DND-41 (cell line): ENCODE data around the gene TBXT.

Source experiments
- ATAC-seq: fragments of 200-7000 bp; cut with Tn5 transposase; 3 replicates; pipeline ENCODE4 v1.9.1; 2021; ENCODE audit warnings: low read depth; ENCODE audit not compliant: insufficient read depth
- DNase-seq: peaks from one replicate; pipeline ENCODE4 v3.0.0-alpha.2; 2020
- H2AFZ ChIP-seq: 2 replicates; pipeline ENCODE4 v1.6.0; 2012; ENCODE audit warnings: low read depth, low read length
- H3K27ac ChIP-seq: 2 replicates; pipeline ENCODE4 v1.5.1; 2012; ENCODE audit warnings: low read length, inconsistent platforms
- H3K27me3 ChIP-seq: fragments of 200-600 bp; sonication (generic); 2 replicates; pipeline ENCODE4 v1.6.0; 2012; ENCODE audit warnings: low read length, mild to moderate bottlenecking, inconsistent platforms; ENCODE audit not compliant: insufficient read depth, poor library complexity
- H3K36me3 ChIP-seq: 2 replicates; pipeline ENCODE4 v1.5.1; 2012; ENCODE audit warnings: low read length, inconsistent platforms; ENCODE audit not compliant: insufficient read depth
- H3K4me1 ChIP-seq: 2 replicates; pipeline ENCODE4 v1.5.1; 2012; ENCODE audit warnings: mild to moderate bottlenecking, low read length; ENCODE audit not compliant: insufficient read depth
- H3K4me2 ChIP-seq: 2 replicates; pipeline ENCODE4 v1.6.0; 2012; ENCODE audit warnings: mild to moderate bottlenecking, moderate library complexity, low read length, inconsistent platforms; ENCODE audit not compliant: insufficient read depth
- H3K4me3 ChIP-seq, 2 experiments: fragments of 200-600 bp in 1 of 2; shearing (Covaris generic) in 1 of 2; 2 replicates each; pipeline ENCODE4 v1.5.1; 2012 to 2016; ENCODE audit warnings: inconsistent platforms in 2 of 2, low read length in 2 of 2, mild to moderate bottlenecking in 2 of 2, low read depth in 1 of 2, moderate library complexity in 1 of 2
- H3K79me2 ChIP-seq: 2 replicates; pipeline ENCODE4 v1.6.0; 2012; ENCODE audit warnings: low read length, inconsistent platforms; ENCODE audit not compliant: insufficient read depth
- H3K9ac ChIP-seq: 2 replicates; pipeline ENCODE4 v1.6.0; 2012; ENCODE audit warnings: low read depth, mild to moderate bottlenecking, inconsistent platforms, low read length, moderate library complexity
- H3K9me3 ChIP-seq: 2 replicates; pipeline ENCODE4 v1.5.1; 2012; ENCODE audit warnings: low read length, moderate library complexity, mild to moderate bottlenecking, inconsistent platforms; ENCODE audit not compliant: insufficient read depth, severe bottlenecking
- H4K20me1 ChIP-seq: 2 replicates; pipeline ENCODE4 v1.6.0; 2012; ENCODE audit warnings: low read length; ENCODE audit not compliant: insufficient read depth
- EZH2 ChIP-seq: IDR thresholded peaks from 3 replicates; pipeline ENCODE4 v1.6.1; 2012; ENCODE audit warnings: borderline replicate concordance, low read depth, mild to moderate bottlenecking, moderate library complexity, low read length, inconsistent platforms; ENCODE audit not compliant: severe bottlenecking
- TF ChIP-seq, protein P1 (sequence below): IDR thresholded peaks from 2 replicates; pipeline ENCODE4 v1.5.1; 2012; ENCODE audit warnings: borderline replicate concordance, low read length, moderate library complexity, mild to moderate bottlenecking; ENCODE audit not compliant: poor library complexity, severe bottlenecking; ENCODE audit errors: extremely low read depth

Gene TBXT

DNA sequence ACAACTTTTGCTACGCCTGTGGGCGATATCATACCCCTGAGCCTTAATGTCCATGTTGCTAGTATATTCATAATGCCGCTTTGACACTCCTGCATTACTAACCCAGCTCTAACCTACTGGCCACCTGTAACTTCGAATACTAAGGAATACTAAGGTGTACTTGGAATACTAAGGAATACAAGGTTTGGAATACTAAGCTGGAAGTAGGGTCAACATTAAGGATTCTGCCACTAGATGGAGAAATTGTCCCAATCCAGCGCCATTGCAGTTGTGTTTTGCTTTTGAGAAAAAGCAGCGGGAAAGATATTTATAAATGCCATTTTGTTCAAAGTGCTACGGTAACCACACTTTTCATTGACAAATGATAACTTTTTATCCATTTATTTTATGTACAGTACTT, 10.7 kb downstream of the TBXT start:
- Histone ChIP-seq H3K27ac (no peak overlapping the region), H3K4me1 (no peaks in the 10 kb centered on the region), H4K20me1 (no peaks in the 10 kb centered on the region), H3K79me2 (no peaks in the 10 kb centered on the region), H3K36me3 (no peaks in the 10 kb centered on the region), H3K27me3 (no peaks in the 10 kb centered on the region), H3K9me3 (no peaks in the 10 kb centered on the region), H2AFZ (no peak overlapping the region), H3K4me2 (no peak overlapping the region), H3K4me3 (no peak overlapping the region), H3K9ac (no peak overlapping the region)
- TF ChIP-seq, protein P1, sequence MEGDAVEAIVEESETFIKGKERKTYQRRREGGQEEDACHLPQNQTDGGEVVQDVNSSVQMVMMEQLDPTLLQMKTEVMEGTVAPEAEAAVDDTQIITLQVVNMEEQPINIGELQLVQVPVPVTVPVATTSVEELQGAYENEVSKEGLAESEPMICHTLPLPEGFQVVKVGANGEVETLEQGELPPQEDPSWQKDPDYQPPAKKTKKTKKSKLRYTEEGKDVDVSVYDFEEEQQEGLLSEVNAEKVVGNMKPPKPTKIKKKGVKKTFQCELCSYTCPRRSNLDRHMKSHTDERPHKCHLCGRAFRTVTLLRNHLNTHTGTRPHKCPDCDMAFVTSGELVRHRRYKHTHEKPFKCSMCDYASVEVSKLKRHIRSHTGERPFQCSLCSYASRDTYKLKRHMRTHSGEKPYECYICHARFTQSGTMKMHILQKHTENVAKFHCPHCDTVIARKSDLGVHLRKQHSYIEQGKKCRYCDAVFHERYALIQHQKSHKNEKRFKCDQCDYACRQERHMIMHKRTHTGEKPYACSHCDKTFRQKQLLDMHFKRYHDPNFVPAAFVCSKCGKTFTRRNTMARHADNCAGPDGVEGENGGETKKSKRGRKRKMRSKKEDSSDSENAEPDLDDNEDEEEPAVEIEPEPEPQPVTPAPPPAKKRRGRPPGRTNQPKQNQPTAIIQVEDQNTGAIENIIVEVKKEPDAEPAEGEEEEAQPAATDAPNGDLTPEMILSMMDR, result peak; percentile 47
- no peak for TF ChIP-seq EZH2
- ATAC-seq, result no peak
- DNase-seq, result no peak

DNA sequence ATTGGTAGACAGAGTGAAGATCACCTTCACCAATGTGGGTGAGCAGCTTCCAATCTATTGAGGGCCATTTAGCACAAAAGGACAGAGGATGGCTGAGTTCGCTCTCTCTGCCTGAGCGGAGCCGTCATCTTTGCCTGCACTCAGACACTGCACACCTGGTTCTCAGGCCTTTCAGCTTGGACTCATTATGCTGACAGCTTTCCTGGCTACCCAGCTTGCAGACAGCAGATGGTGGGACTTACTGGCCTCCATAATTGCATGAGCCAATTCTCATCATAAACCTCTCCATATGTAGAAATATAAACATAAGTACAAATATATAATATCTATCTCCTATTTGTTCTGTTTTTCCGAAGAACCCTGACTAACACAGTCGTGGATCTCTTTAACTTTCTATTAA, 13.7 kb downstream of the TBXT start:
- ATAC-seq, result no peak
- Histone ChIP-seq H3K27ac (no peak overlapping the region), H3K4me3 (no peak overlapping the region), H2AFZ (no peak overlapping the region), H3K79me2 (no peaks in the 10 kb centered on the region), H3K4me1 (no peaks in the 10 kb centered on the region), H3K9ac (no peak overlapping the region), H3K27me3 (no peaks in the 10 kb centered on the region), H3K36me3 (no peaks in the 10 kb centered on the region), H3K4me2 (no peak overlapping the region), H3K9me3 (peaks cover 12% of the 10 kb centered on the region), H4K20me1 (no peaks in the 10 kb centered on the region)
- DNase-seq, result no peak
- no peak for TF ChIP-seq EZH2
- TF ChIP-seq, protein P1, result no peak

DNA sequence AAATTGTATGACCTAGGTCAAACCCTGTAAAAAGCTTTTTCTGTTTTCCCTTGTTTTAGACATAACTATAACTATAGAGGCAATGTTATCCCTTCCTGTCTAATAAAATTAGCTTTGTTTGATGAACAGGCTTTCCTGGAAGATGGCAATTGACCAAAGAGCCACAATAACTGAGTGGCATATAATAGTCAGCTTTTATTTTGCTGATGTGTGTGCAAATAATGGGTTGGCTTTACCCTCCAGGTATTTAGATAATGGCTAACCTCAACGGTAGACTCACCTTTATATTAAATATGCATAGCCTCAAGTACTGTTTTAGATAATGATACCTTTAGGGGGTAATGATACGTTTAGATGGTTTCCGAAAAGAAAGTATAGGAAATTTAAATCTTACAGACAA, 15.0 kb downstream of the TBXT start:
- TF ChIP-seq EZH2, result no peak
- TF ChIP-seq, protein P1, result no peak
- no peak overlapping the region for H3K9ac ChIP-seq

DNA sequence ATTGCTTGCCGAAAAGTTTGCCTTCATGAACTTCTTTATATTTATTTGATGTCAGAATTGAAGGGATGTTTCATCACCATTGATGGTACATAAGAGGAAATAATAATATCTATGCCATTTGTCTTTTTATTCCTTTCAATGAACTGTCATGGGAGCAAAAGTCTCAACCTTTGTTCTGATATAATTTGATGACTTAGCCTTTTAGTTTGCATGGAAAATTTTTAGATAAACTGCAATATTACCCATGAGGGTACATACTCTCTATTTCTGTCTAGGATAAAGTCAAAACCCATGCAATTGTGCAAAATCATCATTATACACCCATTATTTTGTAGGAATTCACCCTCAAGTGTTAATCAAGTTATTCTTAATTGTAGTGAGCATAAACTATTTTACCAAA, 15.9 kb downstream of the TBXT start:
- Histone ChIP-seq H3K79me2 (no peaks in the 10 kb centered on the region), H3K27ac (no peak overlapping the region), H4K20me1 (no peaks in the 10 kb centered on the region), H3K9me3 (peaks cover 12% of the 10 kb centered on the region), H3K36me3 (no peaks in the 10 kb centered on the region), H3K4me2 (no peak overlapping the region), H3K27me3 (no peaks in the 10 kb centered on the region), H3K9ac (no peak overlapping the region), H3K4me1 (no peaks in the 10 kb centered on the region), H2AFZ (no peak overlapping the region), H3K4me3 (no peak overlapping the region)
- ATAC-seq, result no peak
- TF ChIP-seq, protein P1, result no peak
- no peak for TF ChIP-seq EZH2
- no peak for DNase-seq

More for the DNA sequence above, 15.0 kb downstream of the TBXT start:
- H2AFZ ChIP-seq, result no peak overlapping the region
- no peak for ATAC-seq
- no peak overlapping the region for H3K4me3 ChIP-seq
- no peak for DNase-seq
- no peaks in the 10 kb centered on the region for H4K20me1 ChIP-seq
- no peak overlapping the region for H3K27ac ChIP-seq
- no peaks in the 10 kb centered on the region for H3K27me3 ChIP-seq
- no peaks in the 10 kb centered on the region for H3K4me1 ChIP-seq
- no peaks in the 10 kb centered on the region for H3K36me3 ChIP-seq
- peaks cover 12% of the 10 kb centered on the region for H3K9me3 ChIP-seq
- no peaks in the 10 kb centered on the region for H3K79me2 ChIP-seq
- H3K4me2 ChIP-seq, result no peak overlapping the region
